ENCODE measurements around the gene ADGRL3.

ADGRL3 gene

GRCh38 chr4:61223385-61223784, 23.3 kb downstream of the ADGRL3 start:
- no peak for TF ChIP-seq GATA1 (IDR thresholded peaks at IDR 0.05; ENCODE audit: low read depth, low read length)
- no peak for TF ChIP-seq POLR2A (IDR thresholded peaks at IDR 0.05; ENCODE audit: low read length)
- no peak for DNase-seq

GRCh38 chr4:61224573-61224972, 24.4 kb downstream of the ADGRL3 start:
- TF ChIP-seq GATA1 (IDR thresholded peaks at IDR 0.05; ENCODE audit: low read depth, low read length) (no peak), POLR2A (IDR thresholded peaks at IDR 0.05; ENCODE audit: low read length) (no peak)

GRCh38 chr4:61225656-61226055, 25.5 kb downstream of the ADGRL3 start:
- no peak for DNase-seq
- TF ChIP-seq POLR2A (IDR thresholded peaks at IDR 0.05; ENCODE audit: low read length) (no peak), GATA1 (IDR thresholded peaks at IDR 0.05; ENCODE audit: low read depth, low read length) (no peak)

More at GRCh38 chr4:61224573-61224972, 24.4 kb downstream of the ADGRL3 start:
- no peak for DNase-seq

- TF ChIP-seq GATA1 (IDR thresholded peaks at IDR 0.05; ENCODE audit: low read depth, low read length) (no peak), POLR2A (IDR thresholded peaks at IDR 0.05; ENCODE audit: low read length) (no peak)
- no peak for DNase-seq
Measured at GRCh38 chr4:61231421-61231820, 31.3 kb downstream of the ADGRL3 start.

GRCh38 chr4:61239250-61239649, 39.1 kb downstream of the ADGRL3 start:
- DNase-seq = no peak
- TF ChIP-seq POLR2A (IDR thresholded peaks at IDR 0.05; ENCODE audit: low read length) = no peak
- no peak for TF ChIP-seq GATA1 (IDR thresholded peaks at IDR 0.05; ENCODE audit: low read depth, low read length)

- TF ChIP-seq GATA1 (IDR thresholded peaks at IDR 0.05; ENCODE audit: low read depth, low read length) (no peak), POLR2A (IDR thresholded peaks at IDR 0.05; ENCODE audit: low read length) (no peak)
- no peak for DNase-seq
Measured at GRCh38 chr4:61243962-61244361, 43.8 kb downstream of the ADGRL3 start.

GRCh38 chr4:61245069-61245714, 45.1 kb downstream of the ADGRL3 start:
- TF ChIP-seq POLR2A (IDR thresholded peaks at IDR 0.05; ENCODE audit: low read length) = no peak
- TF ChIP-seq GATA1 (IDR thresholded peaks at IDR 0.05; ENCODE audit: low read depth, low read length) = no peak
- DNase-seq = no peak

GRCh38 chr4:61246034-61246433, 45.9 kb downstream of the ADGRL3 start:
- TF ChIP-seq GATA1 (IDR thresholded peaks at IDR 0.05; ENCODE audit: low read depth, low read length) (no peak), POLR2A (IDR thresholded peaks at IDR 0.05; ENCODE audit: low read length) (no peak)
- no peak for DNase-seq

- DNase-seq = no peak
- no peak for TF ChIP-seq GATA1 (IDR thresholded peaks at IDR 0.05; ENCODE audit: low read depth, low read length)
- TF ChIP-seq POLR2A (IDR thresholded peaks at IDR 0.05; ENCODE audit: low read length) = no peak
Measured at GRCh38 chr4:61248705-61249104, 48.6 kb downstream of the ADGRL3 start.

- no peak for TF ChIP-seq POLR2A (IDR thresholded peaks at IDR 0.05; ENCODE audit: low read length)
- TF ChIP-seq GATA1 (IDR thresholded peaks at IDR 0.05; ENCODE audit: low read depth, low read length) = no peak
- no peak for DNase-seq
Measured at GRCh38 chr4:61251129-61251528, 51.0 kb downstream of the ADGRL3 start.

GRCh38 chr4:61254406-61254805, 54.3 kb downstream of the ADGRL3 start:
- no peak for DNase-seq
- TF ChIP-seq POLR2A (IDR thresholded peaks at IDR 0.05; ENCODE audit: low read length) (no peak), GATA1 (IDR thresholded peaks at IDR 0.05; ENCODE audit: low read depth, low read length) (no peak)

- TF ChIP-seq GATA1 (IDR thresholded peaks at IDR 0.05; ENCODE audit: low read depth, low read length) (no peak), POLR2A (IDR thresholded peaks at IDR 0.05; ENCODE audit: low read length) (no peak)
- DNase-seq = no peak
Measured at GRCh38 chr4:61273233-61273632, 73.1 kb downstream of the ADGRL3 start.

GRCh38 chr4:61274286-61274685, 74.2 kb downstream of the ADGRL3 start:
- DNase-seq = no peak
- TF ChIP-seq POLR2A (IDR thresholded peaks at IDR 0.05; ENCODE audit: low read length) (no peak), GATA1 (IDR thresholded peaks at IDR 0.05; ENCODE audit: low read depth, low read length) (no peak)

- TF ChIP-seq POLR2A (IDR thresholded peaks at IDR 0.05; ENCODE audit: low read length) (no peak), GATA1 (IDR thresholded peaks at IDR 0.05; ENCODE audit: low read depth, low read length) (no peak)
- no peak for DNase-seq
Measured at GRCh38 chr4:61275241-61275640, 75.1 kb downstream of the ADGRL3 start.

GRCh38 chr4:61276029-61276428, 75.9 kb downstream of the ADGRL3 start:
- DNase-seq = no peak
- TF ChIP-seq GATA1 (IDR thresholded peaks at IDR 0.05; ENCODE audit: low read depth, low read length) = no peak
- TF ChIP-seq POLR2A (IDR thresholded peaks at IDR 0.05; ENCODE audit: low read length) = no peak

All from erythroblast (primary cell).